BJ (cell line): Measurements from ENCODE around the gene DHX35. TPM values are rescaled to one million over a fixed set of nuclear protein-coding genes. Genes with fewer than 3 reads are reported as not detected.

ENCODE experiments used
- CTCF ChIA-PET: fragments of 350-600 bp; formaldehyde crosslinking; extraction: SDS; loops from one replicate; lab custom pipeline; 2021; ENCODE audit warnings: antibody characterized with exemption, inconsistent platforms; lab: Yijun Ruan, JAX
- POLR2A ChIA-PET: fragments of 300-600 bp; sonication (Branson Sonifier 250); formaldehyde crosslinking; extraction: SDS; loops from one replicate; lab custom pipeline; 2021; ENCODE audit warnings: antibody characterized with exemption; lab: Charles Lee
- DNase-seq: peaks from one replicate; pipeline ENCODE4 v3.0.0-alpha.2; 2011; ENCODE audit warnings: low read depth
- H3K27me3 ChIP-seq: 2 replicates; pipeline ENCODE4 v1.6.0; 2011; ENCODE audit warnings: low read length; ENCODE audit not compliant: control insufficient read depth, insufficient read depth
- H3K36me3 ChIP-seq: 2 replicates; pipeline ENCODE4 v1.5.1; 2011; ENCODE audit warnings: low read length; ENCODE audit not compliant: control insufficient read depth, insufficient read depth
- H3K4me3 ChIP-seq: 2 replicates; pipeline ENCODE4 v1.5.1; 2011; ENCODE audit warnings: low read depth, mild to moderate bottlenecking, control low read depth, low read length
- polyA plus RNA-seq: library from polyadenylated mRNA; depleted of rRNA; stranded (reverse); fragments of >200 nt; gene quantifications from 2 replicates; pipeline ENCODE4 v1.2.3, GENCODE V29; 2011
- TF ChIP-seq, protein P1 (sequence below): IDR thresholded peaks from 2 replicates; pipeline ENCODE4 v1.5.1; 2011; ENCODE audit warnings: low read depth, mild to moderate bottlenecking, control low read depth, inconsistent platforms, low read length, moderate library complexity; ENCODE audit not compliant: insufficient read depth

The DHX35 gene
- polyA plus RNA-seq, 1 experiment, result 14.5 TPM

DNA sequence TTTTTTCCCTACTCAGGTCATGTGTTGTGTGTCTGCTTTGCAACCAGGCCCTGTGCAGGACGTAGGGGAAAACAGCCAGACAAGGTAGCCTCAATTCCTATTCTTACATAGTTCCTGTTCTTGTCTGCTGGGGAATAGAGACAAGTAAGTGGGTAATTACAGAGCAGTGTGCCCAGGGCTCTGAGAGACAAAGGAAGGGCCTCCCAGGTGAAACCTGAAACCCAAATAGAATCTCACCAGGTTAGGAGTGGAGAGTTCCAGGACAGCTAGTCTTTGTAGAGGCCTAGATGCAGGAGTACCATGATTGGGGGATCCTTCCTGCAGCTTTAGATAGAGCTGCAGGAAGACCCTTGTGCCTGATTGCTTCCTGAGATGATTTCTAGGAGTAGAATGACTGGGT is 48.4 kb downstream of the DHX35 start:
- H3K4me3 ChIP-seq, result no peak overlapping the region
- ChIA-PET POLR2A (no interaction called here), CTCF (interaction anchor here (1.4 kb wide), 1 partner anchor 14 kb away, joined by 4 read pairs; no protein-coding TSS in a partner anchor)

DNA sequence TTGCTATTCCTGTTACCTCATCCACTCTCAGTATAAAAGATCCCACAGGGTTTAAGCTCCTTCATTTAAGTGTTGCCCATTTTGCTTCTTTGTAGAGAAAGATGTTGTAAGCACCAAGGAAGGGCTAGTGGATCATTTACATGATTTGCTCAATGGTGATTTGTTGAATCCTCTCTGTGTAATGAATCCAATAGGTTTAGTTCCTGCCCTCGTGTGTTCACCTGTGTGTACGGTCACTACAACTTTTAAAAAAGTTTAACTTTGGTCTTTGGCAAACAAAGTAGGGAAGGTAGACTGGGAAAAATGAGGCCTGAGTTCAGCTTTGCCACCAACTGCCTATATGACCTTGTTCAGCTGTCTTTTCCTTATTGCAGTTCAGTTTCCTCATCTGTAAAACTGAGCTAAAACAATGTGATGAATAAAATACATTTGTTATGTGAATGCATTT is 51.5 kb downstream of the DHX35 start:
- Histone ChIP-seq H3K4me3 (no peak overlapping the region), H3K36me3 (peaks cover 7% of the 10 kb centered on the region), H3K27me3 (no peaks in the 10 kb centered on the region)
- TF ChIP-seq, protein P1, sequence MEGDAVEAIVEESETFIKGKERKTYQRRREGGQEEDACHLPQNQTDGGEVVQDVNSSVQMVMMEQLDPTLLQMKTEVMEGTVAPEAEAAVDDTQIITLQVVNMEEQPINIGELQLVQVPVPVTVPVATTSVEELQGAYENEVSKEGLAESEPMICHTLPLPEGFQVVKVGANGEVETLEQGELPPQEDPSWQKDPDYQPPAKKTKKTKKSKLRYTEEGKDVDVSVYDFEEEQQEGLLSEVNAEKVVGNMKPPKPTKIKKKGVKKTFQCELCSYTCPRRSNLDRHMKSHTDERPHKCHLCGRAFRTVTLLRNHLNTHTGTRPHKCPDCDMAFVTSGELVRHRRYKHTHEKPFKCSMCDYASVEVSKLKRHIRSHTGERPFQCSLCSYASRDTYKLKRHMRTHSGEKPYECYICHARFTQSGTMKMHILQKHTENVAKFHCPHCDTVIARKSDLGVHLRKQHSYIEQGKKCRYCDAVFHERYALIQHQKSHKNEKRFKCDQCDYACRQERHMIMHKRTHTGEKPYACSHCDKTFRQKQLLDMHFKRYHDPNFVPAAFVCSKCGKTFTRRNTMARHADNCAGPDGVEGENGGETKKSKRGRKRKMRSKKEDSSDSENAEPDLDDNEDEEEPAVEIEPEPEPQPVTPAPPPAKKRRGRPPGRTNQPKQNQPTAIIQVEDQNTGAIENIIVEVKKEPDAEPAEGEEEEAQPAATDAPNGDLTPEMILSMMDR, result no peak
- DNase-seq, result no peak
- ChIA-PET POLR2A (interaction anchor here (0.7 kb wide), 1 partner anchor 45 kb away, joined by 3 read pairs; no protein-coding TSS in a partner anchor), CTCF (interaction anchor here (0.9 kb wide), 1 partner anchor 27 kb away, joined by 3 read pairs; no protein-coding TSS in a partner anchor)

More for the DNA sequence above, 48.4 kb downstream of the DHX35 start:
- DNase-seq, result no peak
- TF ChIP-seq, protein P1, result no peak
- Histone ChIP-seq H3K27me3 (no peaks in the 10 kb centered on the region), H3K36me3 (peaks cover 9% of the 10 kb centered on the region)

DNA sequence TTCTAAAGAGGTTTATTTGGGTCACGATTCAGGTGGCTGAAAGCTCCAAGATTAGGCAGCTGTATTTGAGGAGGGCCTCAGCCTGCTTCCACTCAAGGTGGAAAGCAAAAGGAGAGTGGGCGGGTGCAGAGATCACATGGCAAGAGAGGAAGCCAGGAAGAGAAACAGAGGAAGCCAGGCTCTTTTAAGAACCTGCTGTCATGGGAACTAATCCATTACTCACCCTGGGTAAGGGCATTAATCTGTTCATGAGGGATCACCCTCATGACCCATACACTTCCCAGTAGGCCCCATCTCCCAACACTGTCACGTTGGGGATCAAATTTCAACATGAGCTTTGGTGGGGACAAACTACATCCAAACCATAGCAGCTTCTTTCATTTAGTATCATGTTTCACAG is 53.9 kb downstream of the DHX35 start:
- no peaks in the 10 kb centered on the region for H3K27me3 ChIP-seq
- ChIA-PET CTCF (interaction anchor here (1.4 kb wide), 1 partner anchor 9 kb away, joined by 3 read pairs; no protein-coding TSS in a partner anchor), POLR2A (no interaction called here)
- no peak for DNase-seq
- H3K4me3 ChIP-seq, result no peak overlapping the region
- H3K36me3 ChIP-seq, result peaks cover 3% of the 10 kb centered on the region; the same call in 1 of the 2 replicates
- TF ChIP-seq, protein P1, result no peak

DNA sequence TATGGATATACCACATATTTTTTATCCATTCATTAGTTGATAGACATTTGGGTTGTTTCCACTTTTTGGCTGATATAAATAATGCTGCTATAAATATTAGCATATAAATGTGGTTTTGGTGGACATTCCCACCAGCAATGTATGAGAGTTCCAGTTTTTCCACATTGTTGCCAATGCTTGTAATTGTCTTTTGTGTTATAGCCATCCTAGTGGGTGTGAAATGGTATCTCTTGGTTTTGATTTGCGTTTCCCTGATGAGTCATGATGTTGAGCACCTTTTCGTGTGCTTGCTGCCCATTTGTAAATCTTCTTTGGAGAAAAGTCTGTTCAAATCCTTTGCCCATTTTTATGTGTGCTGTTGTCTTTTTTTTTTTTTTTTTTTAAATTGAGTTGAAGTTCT is 54.4 kb downstream of the DHX35 start:
- DNase-seq, result no peak
- TF ChIP-seq, protein P1, result no peak
- ChIA-PET POLR2A (no interaction called here), CTCF (interaction anchor here (0.8 to 1.4 kb wide), 2 partner anchors 10 to 11 kb away, joined by 3 read pairs; no protein-coding TSS in a partner anchor)
- H3K4me3 ChIP-seq, result no peak overlapping the region
- no peaks in the 10 kb centered on the region for H3K27me3 ChIP-seq
- H3K36me3 ChIP-seq, result peaks cover 3% of the 10 kb centered on the region; the same call in 1 of the 2 replicates

DNA sequence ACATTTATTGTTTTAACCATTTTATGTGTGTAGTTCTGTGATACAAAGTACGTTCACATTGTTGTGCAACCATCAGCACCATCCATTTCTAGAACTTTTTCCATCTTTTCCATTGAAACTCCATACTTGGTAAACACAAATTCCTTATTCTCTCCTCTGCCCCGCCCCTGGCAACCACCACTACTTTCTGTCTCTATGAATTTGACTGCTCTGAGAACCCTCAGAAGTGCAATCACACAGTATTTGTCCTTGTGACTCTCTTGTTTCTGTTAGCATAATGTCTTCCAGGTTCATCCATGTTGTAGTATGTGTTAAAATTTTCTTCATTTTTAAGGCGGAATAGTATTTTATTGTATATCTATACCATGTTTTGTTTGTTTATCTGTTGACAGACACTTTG is 56.9 kb downstream of the DHX35 start:
- DNase-seq, result no peak
- no peaks in the 10 kb centered on the region for H3K27me3 ChIP-seq
- CTCF ChIA-PET, result no interaction called here
- TF ChIP-seq, protein P1, result no peak
- H3K4me3 ChIP-seq, result no peak overlapping the region
- POLR2A ChIA-PET, result no interaction called here
- H3K36me3 ChIP-seq, result peaks cover 4% of the 10 kb centered on the region; the same call in 1 of the 2 replicates
